ENCODE data around the gene TFF2. TPM values are rescaled to one million over a fixed set of nuclear protein-coding genes. Genes with fewer than 3 reads are reported as not detected.

Gene TFF2
- total and polyA plus RNA-seq, 10 donors = 0.14 TPM; not detected in 9

DNA sequence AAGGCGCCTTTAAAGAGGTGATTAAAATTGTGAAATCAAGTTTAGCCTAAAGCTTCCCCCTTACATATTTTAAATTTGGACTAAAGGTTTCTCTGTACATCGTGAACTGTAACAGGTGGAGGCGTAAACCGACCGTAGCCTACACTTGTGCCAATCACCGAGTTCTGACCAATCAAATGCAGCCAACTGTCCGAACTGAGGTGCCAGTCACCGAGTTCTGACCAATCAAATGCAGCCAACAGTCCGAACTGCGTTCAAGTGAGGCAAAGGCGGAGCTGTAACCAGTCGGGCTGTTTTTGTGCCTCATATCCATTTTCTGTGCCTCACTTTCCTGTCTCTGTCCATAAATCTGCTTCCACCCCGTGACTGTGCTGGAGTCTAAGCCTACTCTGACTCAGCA, 8.1 kb upstream of the TFF2 start:
- WGBS, 5 donors = 83 to 92% (median 89%) methylated on average over 13 of the region's 13 CpGs
- DNase-seq = peak; percentile 16
- intact Hi-C loops (cut with DNase I; ENCODE audit: low total_unique reads) = no loop called here

DNA sequence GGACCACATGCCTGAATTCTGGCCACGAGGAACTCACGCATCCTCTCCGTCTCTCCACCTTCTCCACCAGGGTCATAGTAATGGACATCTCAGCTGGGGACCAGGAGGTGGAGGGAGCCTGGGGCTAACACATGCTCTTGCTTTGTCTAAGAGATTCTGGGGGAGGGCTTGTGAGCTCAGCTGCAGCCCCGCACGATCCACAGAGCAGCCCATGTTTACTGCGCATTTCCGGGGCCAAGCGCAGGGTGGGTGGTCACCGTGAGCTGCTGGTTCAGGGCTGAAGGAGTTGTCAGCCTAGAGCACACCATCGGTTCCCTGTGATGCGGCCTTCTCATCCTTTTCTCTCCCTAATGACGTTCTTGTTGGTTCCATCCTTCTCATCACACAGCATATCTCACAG, 7.5 kb upstream of the TFF2 start:
- peak; percentile 36 for DNase-seq
- no peak overlapping the region for H3K4me3 ChIP-seq
- intact Hi-C loops (cut with DNase I; ENCODE audit: low total_unique reads) = no loop called here
- H3K4me1 ChIP-seq = no peaks in the 10 kb centered on the region
- no peak for TF ChIP-seq POLR2AphosphoS5 (IDR thresholded peaks at IDR 0.05)
- no peak for TF ChIP-seq POLR2A (IDR thresholded peaks at IDR 0.05)
- TF ChIP-seq, protein P1, sequence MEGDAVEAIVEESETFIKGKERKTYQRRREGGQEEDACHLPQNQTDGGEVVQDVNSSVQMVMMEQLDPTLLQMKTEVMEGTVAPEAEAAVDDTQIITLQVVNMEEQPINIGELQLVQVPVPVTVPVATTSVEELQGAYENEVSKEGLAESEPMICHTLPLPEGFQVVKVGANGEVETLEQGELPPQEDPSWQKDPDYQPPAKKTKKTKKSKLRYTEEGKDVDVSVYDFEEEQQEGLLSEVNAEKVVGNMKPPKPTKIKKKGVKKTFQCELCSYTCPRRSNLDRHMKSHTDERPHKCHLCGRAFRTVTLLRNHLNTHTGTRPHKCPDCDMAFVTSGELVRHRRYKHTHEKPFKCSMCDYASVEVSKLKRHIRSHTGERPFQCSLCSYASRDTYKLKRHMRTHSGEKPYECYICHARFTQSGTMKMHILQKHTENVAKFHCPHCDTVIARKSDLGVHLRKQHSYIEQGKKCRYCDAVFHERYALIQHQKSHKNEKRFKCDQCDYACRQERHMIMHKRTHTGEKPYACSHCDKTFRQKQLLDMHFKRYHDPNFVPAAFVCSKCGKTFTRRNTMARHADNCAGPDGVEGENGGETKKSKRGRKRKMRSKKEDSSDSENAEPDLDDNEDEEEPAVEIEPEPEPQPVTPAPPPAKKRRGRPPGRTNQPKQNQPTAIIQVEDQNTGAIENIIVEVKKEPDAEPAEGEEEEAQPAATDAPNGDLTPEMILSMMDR (IDR thresholded peaks at IDR 0.05 in 8 of 11, conservative IDR thresholded peaks at IDR 0.05 in 3 of 11) = no peak
- WGBS, 5 donors = 85 to 97% (median 94%) methylated on average over 12 of the region's 12 CpGs
- no peaks in the 10 kb centered on the region for H3K36me3 ChIP-seq
- H3K27me3 ChIP-seq (replicated peaks in 1 of 7) = peaks cover 0 to 54% (median 0%) of the 10 kb centered on the region in 7 donors
- no peak overlapping the region for H3K27ac ChIP-seq
- peaks cover 0 to 47% (median 37%) of the 10 kb centered on the region in 8 donors for H3K9me3 ChIP-seq

More for the DNA sequence above, 8.1 kb upstream of the TFF2 start:
- H3K4me3 ChIP-seq = no peak overlapping the region
- H3K36me3 ChIP-seq = no peaks in the 10 kb centered on the region
- peaks cover 0 to 59% (median 0%) of the 10 kb centered on the region in 7 donors for H3K27me3 ChIP-seq (replicated peaks in 1 of 7)
- H3K4me1 ChIP-seq = no peaks in the 10 kb centered on the region
- no peak overlapping the region for H3K27ac ChIP-seq
- peaks cover 0 to 41% (median 35%) of the 10 kb centered on the region in 8 donors for H3K9me3 ChIP-seq
- no peak for TF ChIP-seq POLR2A (IDR thresholded peaks at IDR 0.05)
- TF ChIP-seq, protein P1 (IDR thresholded peaks at IDR 0.05 in 8 of 11, conservative IDR thresholded peaks at IDR 0.05 in 3 of 11) = no peak
- no peak for TF ChIP-seq POLR2AphosphoS5 (IDR thresholded peaks at IDR 0.05)

- 63 to 76% (median 70%) methylated on average over 3 of the region's 3 CpGs for WGBS, 5 donors
- no peak for DNase-seq
- no peak overlapping the region for H3K4me3 ChIP-seq
- intact Hi-C loops (cut with DNase I; ENCODE audit: low total_unique reads) = no loop called here
- no peak for TF ChIP-seq POLR2A (IDR thresholded peaks at IDR 0.05)
- TF ChIP-seq, protein P1 (IDR thresholded peaks at IDR 0.05 in 8 of 11, conservative IDR thresholded peaks at IDR 0.05 in 3 of 11) = no peak
- no peak for TF ChIP-seq POLR2AphosphoS5 (IDR thresholded peaks at IDR 0.05)
- no peaks in the 10 kb centered on the region for H3K4me1 ChIP-seq
- H3K36me3 ChIP-seq = no peaks in the 10 kb centered on the region
- H3K27ac ChIP-seq = no peak overlapping the region
- H3K9me3 ChIP-seq = peaks cover 0 to 47% (median 37%) of the 10 kb centered on the region in 8 donors
- peaks cover 0 to 44% (median 0%) of the 10 kb centered on the region in 7 donors for H3K27me3 ChIP-seq (replicated peaks in 1 of 7)
Measured at GRCh38 chr21:42357307-42357706, 6.5 kb upstream of the TFF2 start.

DNA sequence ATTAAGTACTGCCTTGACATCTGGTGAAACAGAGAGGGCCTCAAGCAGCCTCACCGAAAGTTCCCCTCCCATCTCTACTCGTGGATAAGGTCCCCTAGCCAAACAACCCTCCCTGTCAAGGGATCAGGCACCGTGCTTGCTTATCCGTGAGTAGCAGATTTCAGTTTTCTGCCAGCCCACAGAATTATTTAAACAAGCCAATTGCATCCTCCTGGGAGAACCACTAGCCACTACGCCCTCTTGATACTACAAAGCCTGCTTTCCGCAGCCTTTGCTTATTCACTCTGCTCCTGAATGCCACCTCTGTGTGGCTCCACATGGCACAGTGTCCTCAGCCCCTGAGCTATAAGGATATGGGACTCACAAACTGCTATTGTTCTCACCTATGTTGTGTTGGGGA, 5.9 kb upstream of the TFF2 start:
- no peaks in the 10 kb centered on the region for H3K4me1 ChIP-seq
- H3K36me3 ChIP-seq = no peaks in the 10 kb centered on the region
- 54 to 85% (median 70%) methylated on average over 6 of the region's 6 CpGs for WGBS, 5 donors
- DNase-seq = peak; percentile 6
- H3K27me3 ChIP-seq (replicated peaks in 1 of 7) = peaks cover 0 to 39% (median 0%) of the 10 kb centered on the region in 7 donors
- no peak overlapping the region for H3K27ac ChIP-seq
- TF ChIP-seq, protein P1 (IDR thresholded peaks at IDR 0.05 in 8 of 11, conservative IDR thresholded peaks at IDR 0.05 in 3 of 11) = no peak
- TF ChIP-seq POLR2AphosphoS5 (IDR thresholded peaks at IDR 0.05) (no peak), POLR2A (IDR thresholded peaks at IDR 0.05) (no peak)
- intact Hi-C loops (cut with DNase I; ENCODE audit: low total_unique reads) = no loop called here
- no peak overlapping the region for H3K4me3 ChIP-seq
- peaks cover 0 to 47% (median 37%) of the 10 kb centered on the region in 8 donors for H3K9me3 ChIP-seq

Data from spleen (tissue), 11 donors.